ENCODE measurements around the gene KRTAP5-7. TPM values are rescaled to one million over a fixed set of nuclear protein-coding genes. Genes with fewer than 3 reads are reported as not detected.

The KRTAP5-7 gene
- total RNA-seq, 1 donor from 2014 or later, result not detected

GRCh38 chr11:71486320-71486719, 40.7 kb upstream of the KRTAP5-7 start:
- ATAC-seq (no peak), DNase-seq (no peak)
- peaks cover 85% of the 10 kb centered on the region for H3K36me3 ChIP-seq
- H3K27me3 ChIP-seq (ENCODE audit: low read depth), result no peaks in the 10 kb centered on the region
- no peaks in the 10 kb centered on the region for H3K9me3 ChIP-seq
- TF ChIP-seq CTCF (IDR thresholded peaks at IDR 0.05), result no peak
- no peak overlapping the region for H3K27ac ChIP-seq
- peaks cover 17% of the 10 kb centered on the region for H3K4me1 ChIP-seq
- no peak overlapping the region for H3K4me3 ChIP-seq
- intact Hi-C loops (cut with DNase I), result no loop called here

GRCh38 chr11:71488681-71489270, 38.3 kb upstream of the KRTAP5-7 start:
- intact Hi-C loops (cut with DNase I), result no loop called here
- ATAC-seq, result no peak
- DNase-seq, result no peak

GRCh38 chr11:71489311-71490043, 37.6 kb upstream of the KRTAP5-7 start:
- H3K27me3 ChIP-seq (ENCODE audit: low read depth), result no peaks in the 10 kb centered on the region
- peaks cover 87% of the 10 kb centered on the region for H3K36me3 ChIP-seq
- intact Hi-C loops (cut with DNase I), result no loop called here
- no peak overlapping the region for H3K27ac ChIP-seq
- H3K4me3 ChIP-seq, result no peak overlapping the region
- H3K9me3 ChIP-seq, result no peaks in the 10 kb centered on the region
- no peak for TF ChIP-seq CTCF (IDR thresholded peaks at IDR 0.05)
- peaks cover 17% of the 10 kb centered on the region for H3K4me1 ChIP-seq
- ATAC-seq (peak in 1 of 2 donors; percentile 16), DNase-seq (no peak)

More at GRCh38 chr11:71488681-71489270, 38.3 kb upstream of the KRTAP5-7 start:
- H3K36me3 ChIP-seq, result peaks cover 87% of the 10 kb centered on the region
- no peaks in the 10 kb centered on the region for H3K27me3 ChIP-seq (ENCODE audit: low read depth)
- H3K27ac ChIP-seq, result no peak overlapping the region
- no peak for TF ChIP-seq CTCF (IDR thresholded peaks at IDR 0.05)
- H3K4me1 ChIP-seq, result peaks cover 17% of the 10 kb centered on the region
- H3K9me3 ChIP-seq, result no peaks in the 10 kb centered on the region
- no peak overlapping the region for H3K4me3 ChIP-seq

GRCh38 chr11:71490044-71490730, 36.9 kb upstream of the KRTAP5-7 start:
- peaks cover 17% of the 10 kb centered on the region for H3K4me1 ChIP-seq
- no peak for TF ChIP-seq CTCF (IDR thresholded peaks at IDR 0.05)
- no peak for ATAC-seq
- H3K9me3 ChIP-seq, result no peaks in the 10 kb centered on the region
- peaks cover 87% of the 10 kb centered on the region for H3K36me3 ChIP-seq
- H3K27ac ChIP-seq, result no peak overlapping the region
- intact Hi-C loops (cut with DNase I), result no loop called here
- DNase-seq, result no peak
- no peak overlapping the region for H3K4me3 ChIP-seq
- H3K27me3 ChIP-seq (ENCODE audit: low read depth), result no peaks in the 10 kb centered on the region

- DNase-seq, result no peak
- Histone ChIP-seq H3K27me3 (ENCODE audit: low read depth) (no peaks in the 10 kb centered on the region), H3K4me3 (no peak overlapping the region), H3K4me1 (peaks cover 17% of the 10 kb centered on the region), H3K9me3 (no peaks in the 10 kb centered on the region), H3K36me3 (peaks cover 87% of the 10 kb centered on the region), H3K27ac (no peak overlapping the region)
- ATAC-seq, result peak in 1 of 2 donors; percentile 16
- no peak for TF ChIP-seq CTCF (IDR thresholded peaks at IDR 0.05)
- intact Hi-C loops (cut with DNase I), result no loop called here
These were observed 36.2 kb upstream of the KRTAP5-7 start for GRCh38 chr11:71490731-71491390.
